HG02970 (cell line): ENCODE results near the gene CALHM5.
A peak's percentile ranks its signal among the peaks of the same experiment; 100 is the strongest.

Source experiments
- ATAC-seq: cut with Tn5 transposase; IDR thresholded peaks from one replicate; pipeline ENCODE4 v1.9.1; 2021; ENCODE audit warnings: mild to moderate bottlenecking, moderate library complexity, moderate number of reproducible peaks; ENCODE audit not compliant: unreplicated experiment, low FRiP score

Gene CALHM5

DNA sequence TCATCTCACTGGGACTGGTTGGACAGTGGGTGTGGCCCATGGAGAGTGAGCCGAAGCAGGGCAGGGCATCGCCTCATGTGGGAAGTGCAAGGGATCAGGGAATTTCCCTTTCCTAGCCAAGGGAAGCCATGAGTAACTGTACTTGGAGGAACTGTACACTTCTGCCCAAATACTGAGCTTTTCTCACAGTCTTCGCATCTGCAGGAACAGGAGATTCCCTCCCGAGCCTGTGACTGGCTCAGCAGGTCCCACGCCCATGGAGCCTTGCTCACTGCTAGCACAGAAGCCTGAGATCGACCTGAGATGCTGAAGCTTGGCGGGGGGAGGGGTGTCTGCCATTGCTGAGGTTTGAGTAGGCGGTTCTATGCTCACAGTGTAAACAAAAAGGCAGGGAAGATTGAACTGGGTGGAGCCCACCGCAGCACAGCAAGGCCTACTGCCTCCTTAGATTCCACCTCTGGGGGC lies 10.4 kb upstream of the CALHM5 start:
- ATAC-seq: no peak

GRCh38 chr6:116507324-116507723 lies 4.1 kb upstream of the CALHM5 start:
- no peak for ATAC-seq

- ATAC-seq: no peak
Observed at GRCh38 chr6:116508527-116508926, 2.9 kb upstream of the CALHM5 start.

- ATAC-seq: no peak
Observed at GRCh38 chr6:116512111-116512559, 696 bp downstream of the CALHM5 start.

DNA sequence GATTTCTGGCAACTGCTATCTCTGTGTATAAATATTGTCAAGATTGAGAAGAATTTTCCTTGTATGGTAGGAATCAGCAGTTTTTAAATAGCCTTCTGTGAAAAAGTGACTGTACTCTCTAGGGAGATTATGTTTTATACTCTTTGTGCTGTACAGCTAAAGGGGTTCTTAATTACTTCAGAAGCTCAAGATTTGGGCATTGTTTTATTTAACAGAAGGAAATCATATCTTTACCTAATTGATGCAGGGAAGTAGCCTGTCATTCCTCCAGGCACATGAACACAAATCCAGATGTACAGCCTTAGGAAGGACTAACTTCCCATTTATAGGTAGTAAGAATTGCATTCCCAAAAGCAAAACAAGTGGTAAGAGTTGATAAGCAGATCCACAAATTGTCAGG lies 1.3 kb downstream of the CALHM5 start:
- no peak for ATAC-seq

DNA sequence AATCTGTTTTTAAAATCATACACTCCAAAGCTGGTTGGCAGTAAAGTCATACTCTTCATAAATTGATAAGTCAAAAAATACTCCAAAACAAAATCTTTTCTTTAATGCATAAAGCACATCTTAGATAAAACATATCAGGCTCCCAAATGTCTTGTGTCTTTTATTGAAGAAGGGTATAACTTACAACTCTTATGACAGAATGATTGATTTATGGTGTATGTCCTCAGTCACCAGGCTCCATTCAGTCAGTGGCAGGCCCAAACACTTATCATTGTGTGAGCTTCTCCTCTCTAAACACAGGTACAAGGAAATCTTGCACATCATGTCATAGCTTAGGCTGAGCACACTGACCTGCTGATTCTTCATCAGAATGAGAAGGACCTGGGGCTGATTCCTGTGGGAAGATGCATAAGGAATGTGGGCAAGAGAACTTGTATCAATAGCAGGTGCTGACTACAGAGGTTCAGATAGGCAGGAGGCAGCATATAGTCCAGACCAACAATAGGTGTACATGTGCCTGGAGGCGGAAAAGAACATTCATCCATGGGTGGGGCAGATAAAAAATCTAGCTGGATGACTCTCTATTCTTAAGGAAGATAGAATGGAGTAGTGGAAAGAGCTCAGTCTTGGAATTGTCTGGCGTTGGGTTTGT lies 1.9 kb downstream of the CALHM5 start:
- no peak for ATAC-seq

GRCh38 chr6:116514111-116514510 lies 2.7 kb downstream of the CALHM5 start:
- no peak for ATAC-seq

- ATAC-seq: no peak
Observed at GRCh38 chr6:116515141-116515540, 3.7 kb downstream of the CALHM5 start.

DNA sequence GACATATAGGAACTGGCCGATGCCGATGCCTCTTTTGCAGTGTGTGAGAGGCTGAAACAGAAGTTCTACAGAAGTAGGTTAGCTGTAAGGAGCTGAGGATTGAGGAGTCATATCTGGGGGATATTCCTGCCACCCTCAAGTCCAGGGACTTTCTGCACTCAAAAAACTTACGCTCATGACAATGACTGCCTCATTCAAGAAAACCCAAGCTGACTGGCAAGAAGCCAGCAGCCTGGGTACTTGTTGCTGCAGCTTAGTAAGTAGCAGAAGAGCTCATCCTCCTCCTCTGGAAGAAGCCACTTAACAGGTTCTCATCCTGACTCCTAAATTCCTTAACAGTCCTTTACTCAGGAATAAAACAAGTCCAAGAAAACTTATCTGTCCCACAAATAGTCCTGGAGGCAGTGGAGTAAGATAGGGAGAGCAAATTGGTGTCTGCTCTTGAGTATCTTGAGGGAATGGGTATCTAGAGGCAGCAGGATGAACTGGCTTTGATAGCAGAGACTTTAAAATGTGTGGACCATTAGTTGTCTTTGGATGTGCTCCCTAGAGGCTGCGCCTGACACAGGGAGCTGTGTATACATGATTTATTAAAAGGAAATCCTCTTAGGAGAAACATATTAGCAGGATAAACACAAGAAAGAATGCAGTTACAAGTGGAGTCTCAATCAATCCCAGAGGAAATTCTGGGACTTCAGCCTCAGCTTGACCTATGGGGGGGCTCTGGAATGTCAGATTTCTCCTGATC lies 7.4 kb downstream of the CALHM5 start:
- ATAC-seq: no peak

GRCh38 chr6:116522896-116523295 lies 11.5 kb downstream of the CALHM5 start:
- no peak for ATAC-seq

GRCh38 chr6:116524236-116524635 lies 12.8 kb downstream of the CALHM5 start:
- no peak for ATAC-seq

DNA sequence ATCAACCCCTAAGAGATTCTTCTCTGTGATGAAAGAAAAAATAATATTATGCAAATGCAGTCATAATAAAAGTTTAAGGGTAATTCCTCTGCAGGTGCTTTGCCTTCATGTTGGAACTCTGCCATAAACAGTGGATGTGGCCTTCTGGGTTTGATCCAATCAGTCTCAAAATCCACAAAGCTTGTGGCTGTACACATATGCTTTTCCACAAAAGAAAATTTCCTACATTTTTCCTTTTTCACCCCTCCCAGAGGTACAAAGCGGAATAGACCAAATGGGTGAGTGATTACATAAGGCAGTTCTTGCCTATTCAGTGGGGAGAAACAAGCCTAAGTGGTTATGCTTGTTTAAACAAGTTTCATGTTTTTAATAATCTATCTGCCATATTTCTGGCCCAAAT lies 16.7 kb downstream of the CALHM5 start:
- ATAC-seq: no peak

- ATAC-seq: no peak
Observed at GRCh38 chr6:116528780-116529179, 17.3 kb downstream of the CALHM5 start.

- ATAC-seq: no peak
Observed at GRCh38 chr6:116529466-116530290, 18.2 kb downstream of the CALHM5 start.

DNA sequence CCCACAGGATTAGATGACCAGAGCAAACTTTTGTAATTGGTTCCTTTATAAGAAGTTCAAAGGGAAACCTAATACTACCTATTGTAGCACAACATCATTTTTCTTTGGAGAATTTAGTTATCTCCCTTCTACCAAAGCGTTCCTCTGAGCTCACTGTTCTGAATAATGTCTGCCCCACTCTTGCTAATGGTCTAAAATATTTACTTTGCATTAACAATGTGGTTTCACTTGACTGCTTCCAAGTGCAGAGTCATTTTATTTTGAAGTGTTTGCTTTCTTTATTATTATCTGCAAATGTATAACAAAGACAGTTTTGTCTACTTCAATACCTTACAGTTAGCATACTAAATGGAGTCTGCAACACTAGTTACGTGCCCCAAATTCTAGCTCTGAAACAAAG lies 19.0 kb downstream of the CALHM5 start:
- ATAC-seq: no peak

DNA sequence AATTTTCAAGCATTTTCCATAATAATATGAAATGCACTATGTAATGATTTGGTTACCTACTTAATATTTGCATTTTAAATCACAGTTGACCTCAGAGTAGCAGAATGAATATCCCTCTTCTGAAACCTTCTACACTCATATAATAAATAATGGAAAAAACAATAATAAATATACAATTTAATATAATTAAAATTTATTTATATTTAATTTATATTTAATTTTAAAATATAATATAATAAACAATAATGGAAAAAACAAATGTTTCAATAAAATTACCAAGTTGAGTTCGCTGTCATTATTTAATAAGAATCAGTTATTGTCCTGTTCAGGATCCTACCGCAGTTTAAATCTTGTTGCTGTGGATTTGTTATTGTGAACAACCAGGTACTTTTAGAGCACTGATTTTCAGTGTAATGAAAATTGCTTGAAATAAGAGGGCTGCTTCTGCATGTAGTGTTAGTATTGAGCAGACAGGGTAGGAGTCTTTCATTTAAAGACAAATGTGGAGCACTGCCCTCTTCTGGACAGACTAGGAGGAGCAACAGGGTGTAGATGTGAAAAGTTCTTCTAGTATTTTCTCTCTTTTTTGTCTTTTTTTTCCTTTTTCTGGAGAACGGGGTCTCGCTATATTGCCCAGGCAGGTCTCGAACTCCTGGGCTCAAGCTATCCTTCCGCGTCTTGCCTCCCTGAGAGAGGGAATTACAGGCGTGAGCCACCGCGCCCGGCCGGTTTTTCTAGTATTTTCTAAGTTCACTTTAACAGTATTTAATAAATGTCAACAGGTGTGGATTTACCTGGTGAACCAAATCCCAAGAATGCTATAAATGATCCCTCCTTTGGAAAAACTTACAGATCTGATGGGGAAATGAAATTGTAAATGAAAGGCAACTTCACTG lies 20.5 kb downstream of the CALHM5 start:
- ATAC-seq: peak; percentile 81

DNA sequence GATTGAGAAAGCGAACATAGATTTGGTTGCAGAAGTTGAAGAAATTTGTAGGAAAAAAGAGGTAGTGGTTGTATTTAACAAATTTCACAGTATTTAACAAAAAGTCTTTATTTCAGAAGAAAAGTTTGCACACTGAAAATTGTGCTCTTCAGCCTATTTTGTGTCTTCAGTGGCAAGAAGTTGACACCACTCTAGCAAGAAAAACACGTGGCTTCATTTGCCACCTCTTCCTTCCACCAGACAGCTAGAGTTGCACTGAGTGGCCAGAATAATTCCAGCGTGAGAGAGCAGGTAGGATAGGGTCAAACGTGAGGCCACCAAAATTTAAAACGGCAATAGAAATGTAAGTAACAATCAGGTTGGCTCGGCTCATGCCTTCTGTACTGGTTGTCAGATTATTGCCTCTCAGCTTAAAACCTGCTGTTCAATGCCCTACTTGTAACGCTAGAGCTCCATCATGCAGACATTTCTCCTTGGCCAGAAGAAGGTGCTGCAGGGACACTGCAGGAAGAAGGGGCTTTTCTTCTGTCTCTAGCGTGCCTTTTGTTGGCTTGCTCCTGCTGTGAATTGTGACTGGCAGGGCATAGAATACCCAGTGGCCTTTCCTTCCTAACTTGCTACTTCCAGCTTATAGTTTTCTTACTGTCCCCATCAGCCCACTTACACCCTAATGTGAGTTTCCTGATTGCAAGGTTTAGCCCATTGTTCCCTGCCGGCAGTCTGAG lies 22.0 kb downstream of the CALHM5 start:
- ATAC-seq: no peak

DNA sequence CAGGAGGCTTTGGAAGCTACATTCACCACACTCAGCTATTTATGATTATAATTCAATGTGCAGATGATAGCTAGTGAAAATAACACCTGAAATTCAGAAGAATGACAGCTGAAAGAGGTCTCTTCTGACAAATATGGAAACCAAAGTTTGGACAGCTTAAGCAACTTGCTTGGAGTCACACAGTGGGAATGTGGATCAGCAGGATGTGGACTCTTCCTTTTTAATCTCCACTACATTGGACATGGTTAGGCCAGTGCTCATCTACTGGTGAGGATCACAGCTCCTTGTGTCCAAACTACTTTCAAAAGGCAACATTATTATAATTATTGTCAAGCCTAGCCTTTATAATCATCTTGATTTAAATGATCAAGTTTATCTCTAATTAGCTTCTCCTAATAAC lies 23.7 kb downstream of the CALHM5 start:
- no peak for ATAC-seq

- ATAC-seq: no peak
Observed at GRCh38 chr6:116536216-116536621, 24.8 kb downstream of the CALHM5 start.

DNA sequence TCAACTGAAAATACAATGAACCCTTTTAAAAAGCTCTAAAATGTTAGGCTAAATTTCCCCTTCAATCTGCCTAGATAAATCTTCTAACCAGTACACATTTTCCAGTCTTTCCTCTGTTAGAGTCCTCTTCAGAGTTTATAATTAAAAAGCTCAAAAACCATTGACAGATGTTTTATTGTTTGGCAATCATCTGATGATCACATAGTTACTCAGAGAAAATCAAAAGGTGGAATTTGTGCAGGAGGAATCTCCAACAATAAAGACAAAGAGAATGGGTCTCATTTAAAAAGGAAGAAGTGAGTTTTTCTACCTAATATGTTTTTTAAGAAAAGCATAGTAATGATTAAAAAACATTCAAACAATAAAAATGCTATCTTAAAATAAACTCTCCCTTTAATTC lies 31.0 kb downstream of the CALHM5 start:
- ATAC-seq: no peak
